ENCODE results near the gene POLR3K.

POLR3K gene

GRCh38 chr16:85865-86264 is 32.5 kb upstream of the POLR3K start:
- no peak for TF ChIP-seq CTCF (IDR thresholded peaks at IDR 0.05)
- Histone ChIP-seq H3K4me3 (no peak overlapping the region), H3K27ac (peak overlapping the region; percentile 78 to 85)
- no peak for DNase-seq (ENCODE audit: low spot score)

GRCh38 chr16:85407-85782 is 32.0 kb upstream of the POLR3K start:
- TF ChIP-seq CTCF (IDR thresholded peaks at IDR 0.05) = no peak
- Histone ChIP-seq H3K27ac (peak overlapping the region; percentile 78 to 85), H3K4me3 (peak overlapping the region; percentile 7)
- no peak for DNase-seq (ENCODE audit: low spot score)

GRCh38 chr16:84718-85406 is 31.5 kb upstream of the POLR3K start:
- DNase-seq (ENCODE audit: low spot score) = peak; percentile 96
- Histone ChIP-seq H3K4me3 (peak overlapping the region; percentile 7), H3K27ac (peak overlapping the region; percentile 78 to 85)
- TF ChIP-seq CTCF (IDR thresholded peaks at IDR 0.05) = no peak

- Histone ChIP-seq H3K4me3 (peak overlapping the region; percentile 2), H3K27ac (peak overlapping the region; percentile 78 to 85)
- DNase-seq (ENCODE audit: low spot score) = no peak
- no peak for TF ChIP-seq CTCF (IDR thresholded peaks at IDR 0.05)
These were observed 30.6 kb upstream of the POLR3K start for GRCh38 chr16:83781-84615.

GRCh38 chr16:83060-83603 is 29.7 kb upstream of the POLR3K start:
- no peak for DNase-seq (ENCODE audit: low spot score)
- peak overlapping the region; percentile 78 to 85 for H3K27ac ChIP-seq
- H3K4me3 ChIP-seq = no peak overlapping the region
- TF ChIP-seq CTCF (IDR thresholded peaks at IDR 0.05) = no peak

GRCh38 chr16:79151-80054 is 26.0 kb upstream of the POLR3K start:
- DNase-seq (ENCODE audit: low spot score) = no peak
- peak overlapping the region; percentile 99 to 100 for H3K27ac ChIP-seq
- peak overlapping the region; percentile 89 for H3K4me3 ChIP-seq
- no peak for TF ChIP-seq CTCF (IDR thresholded peaks at IDR 0.05)
